GM18867 (cell line): ENCODE data around the gene AMBP.
A peak's percentile ranks its signal among the peaks of the same experiment; 100 is the strongest.
"Not testable (repeated sequence)": the region's sequence is repeated elsewhere in the genome, so short reads cannot be mapped to it uniquely, and the experiment has no call there.

Source experiments
- ATAC-seq: cut with Tn5 transposase; IDR thresholded peaks from one replicate; pipeline ENCODE4 v1.9.1; 2021; ENCODE audit warnings: mild to moderate bottlenecking, moderate library complexity; ENCODE audit not compliant: unreplicated experiment

The AMBP gene

GRCh38 chr9:114053246-114054005, 24.7 kb downstream of the AMBP start:
- ATAC-seq = no peak

- no peak for ATAC-seq
Measured at GRCh38 chr9:114051706-114052105, 26.4 kb downstream of the AMBP start.

GRCh38 chr9:114051281-114051680, 26.8 kb downstream of the AMBP start:
- no peak for ATAC-seq

- no peak for ATAC-seq
Measured at GRCh38 chr9:114050646-114051045, 27.5 kb downstream of the AMBP start.

- no peak for ATAC-seq
Measured at GRCh38 chr9:114050226-114050568, 27.9 kb downstream of the AMBP start.

GRCh38 chr9:114049441-114050225, 28.5 kb downstream of the AMBP start:
- no peak for ATAC-seq

- ATAC-seq = no peak
Measured at GRCh38 chr9:114048533-114049415, 29.3 kb downstream of the AMBP start.

- peak; percentile 38 for ATAC-seq
Measured at GRCh38 chr9:114047717-114048116, 30.4 kb downstream of the AMBP start.

- no peak for ATAC-seq
Measured at GRCh38 chr9:114046875-114047274, 31.2 kb downstream of the AMBP start.

GRCh38 chr9:114046237-114046755, 31.8 kb downstream of the AMBP start:
- no peak for ATAC-seq

GRCh38 chr9:114043660-114044059, 34.4 kb downstream of the AMBP start:
- ATAC-seq = not testable (repeated sequence)

GRCh38 chr9:114039484-114039883, 38.6 kb downstream of the AMBP start:
- ATAC-seq = no peak

- ATAC-seq = no peak
Measured at GRCh38 chr9:114038724-114039313, 39.3 kb downstream of the AMBP start.

- ATAC-seq = no peak
Measured at GRCh38 chr9:114037961-114038723, 40.0 kb downstream of the AMBP start.

- ATAC-seq = no peak
Measured at GRCh38 chr9:114037249-114037648, 40.9 kb downstream of the AMBP start.

GRCh38 chr9:114035845-114036801, 42.0 kb downstream of the AMBP start:
- ATAC-seq = no peak

GRCh38 chr9:114035221-114035844, 42.8 kb downstream of the AMBP start:
- ATAC-seq = no peak

GRCh38 chr9:114034661-114035062, 43.4 kb downstream of the AMBP start:
- ATAC-seq = no peak
